Mammary epithelial cell (primary cell): ENCODE measurements around the gene TTC5.

ENCODE experiments used
- CTCF ChIP-seq, 2 donors: IDR thresholded peaks in 1 of 2; conservative IDR thresholded peaks in 1 of 2; 2 replicates each; pipeline ENCODE4 v1.5.1; 2011 to 2012; ENCODE audit warnings: inconsistent platforms in 2 of 2, low read length in 2 of 2, mild to moderate bottlenecking in 2 of 2, control low read depth in 1 of 2, low read depth in 1 of 2; ENCODE audit not compliant: insufficient read depth in 1 of 2; ENCODE audit errors: extremely low read depth in 1 of 2
- EZH2 ChIP-seq: IDR thresholded peaks from 2 replicates; pipeline ENCODE4 v1.6.1; 2012; ENCODE audit warnings: low read length, inconsistent platforms, borderline replicate concordance

DNA sequence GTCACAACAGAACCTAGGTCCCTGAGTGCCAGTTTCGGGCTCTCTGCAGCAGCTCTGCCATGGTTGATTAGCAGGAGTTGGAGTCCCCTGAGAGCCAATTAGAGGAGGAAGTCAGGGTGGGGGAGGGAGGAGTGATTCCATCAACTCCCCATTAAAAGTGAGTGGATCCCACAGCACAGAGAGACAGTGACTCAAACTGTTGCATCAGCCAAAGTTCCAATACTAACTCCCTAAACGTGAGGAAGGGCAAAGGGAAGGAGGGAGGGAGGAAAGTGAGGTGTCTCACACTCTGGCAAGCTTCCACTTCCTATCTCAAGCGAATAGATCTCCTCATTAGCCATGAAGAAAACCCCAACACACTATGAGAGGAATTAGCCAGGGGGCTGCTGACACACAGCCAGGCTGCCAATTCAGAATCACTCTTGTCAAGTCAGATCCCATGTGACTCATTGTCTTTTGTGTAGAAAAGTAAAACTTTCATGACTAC lies 43.1 kb downstream of the TTC5 start:
- TF ChIP-seq CTCF (conservative IDR thresholded peaks at IDR 0.05 in 1 of 2, IDR thresholded peaks at IDR 0.05 in 1 of 2; ENCODE audit: extremely low read depth in 1 of 2, insufficient read depth in 1 of 2, low read depth in 1 of 2, low read length in 2 of 2): no peak
- TF ChIP-seq EZH2: no peak
